HG03159 (cell line): ENCODE measurements around the gene SPRING1.
"Not testable (repeated sequence)": the region's sequence is repeated elsewhere in the genome, so short reads cannot be mapped to it uniquely, and the experiment has no call there.

Source experiments
- ATAC-seq: cut with Tn5 transposase; IDR thresholded peaks from one replicate; pipeline ENCODE4 v1.9.1; 2021; ENCODE audit warnings: mild to moderate bottlenecking, moderate library complexity; ENCODE audit not compliant: unreplicated experiment

Gene SPRING1, protein sequence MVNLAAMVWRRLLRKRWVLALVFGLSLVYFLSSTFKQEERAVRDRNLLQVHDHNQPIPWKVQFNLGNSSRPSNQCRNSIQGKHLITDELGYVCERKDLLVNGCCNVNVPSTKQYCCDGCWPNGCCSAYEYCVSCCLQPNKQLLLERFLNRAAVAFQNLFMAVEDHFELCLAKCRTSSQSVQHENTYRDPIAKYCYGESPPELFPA

DNA sequence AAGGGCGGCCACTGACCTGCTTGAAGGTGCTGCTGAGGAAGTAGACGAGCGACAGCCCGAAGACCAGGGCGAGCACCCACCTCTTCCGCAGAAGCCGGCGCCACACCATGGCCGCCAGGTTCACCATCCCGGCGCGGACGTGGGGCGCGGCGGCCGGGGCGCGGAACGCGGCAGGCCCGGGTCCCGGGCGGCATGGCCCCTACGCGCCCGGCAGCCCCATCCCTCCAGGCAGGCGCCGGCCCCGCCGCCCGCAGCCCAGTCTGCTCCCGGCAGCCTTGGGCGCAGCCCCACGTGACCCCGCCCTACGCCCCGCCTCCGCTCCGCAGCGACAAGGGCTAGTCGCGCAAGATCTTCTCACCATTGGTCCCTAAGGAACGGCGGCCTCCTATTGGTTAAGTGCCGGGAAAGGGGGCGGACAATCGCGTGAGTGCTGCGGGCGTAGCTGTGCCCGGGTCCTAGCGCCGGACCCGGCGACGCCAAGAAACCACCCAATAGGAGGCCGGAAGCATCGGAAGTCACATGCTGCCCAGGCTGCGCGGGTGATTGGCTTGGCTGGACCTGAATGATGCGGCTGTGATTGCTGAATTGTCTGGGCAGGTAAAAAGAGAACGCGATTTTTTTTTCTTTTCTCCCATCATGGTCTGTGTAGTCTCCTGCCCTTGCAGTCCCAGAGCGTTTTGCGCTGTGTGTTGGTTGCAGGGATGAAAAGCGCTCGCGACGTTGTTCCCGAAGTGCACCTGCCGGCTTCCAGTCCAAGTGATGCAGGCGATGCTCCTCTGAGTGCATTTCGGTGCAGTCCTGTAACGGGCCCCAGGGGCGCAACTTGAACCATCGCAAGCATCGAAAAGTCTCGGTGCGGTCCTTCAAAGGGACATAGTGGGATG, at the start of gene SPRING1, which contains the start of gene RNFT2:
TSS of gene SPRING1 (minus strand) at position 296 of the 884 bp plus-strand sequence. CDS start at position 127, 169 bp downstream.
TSS of gene RNFT2 (plus strand) at position 542 of the 884 bp plus-strand sequence. CDS start 2,183 bp downstream, outside the sequence.
- ATAC-seq: peak; percentile 97

DNA sequence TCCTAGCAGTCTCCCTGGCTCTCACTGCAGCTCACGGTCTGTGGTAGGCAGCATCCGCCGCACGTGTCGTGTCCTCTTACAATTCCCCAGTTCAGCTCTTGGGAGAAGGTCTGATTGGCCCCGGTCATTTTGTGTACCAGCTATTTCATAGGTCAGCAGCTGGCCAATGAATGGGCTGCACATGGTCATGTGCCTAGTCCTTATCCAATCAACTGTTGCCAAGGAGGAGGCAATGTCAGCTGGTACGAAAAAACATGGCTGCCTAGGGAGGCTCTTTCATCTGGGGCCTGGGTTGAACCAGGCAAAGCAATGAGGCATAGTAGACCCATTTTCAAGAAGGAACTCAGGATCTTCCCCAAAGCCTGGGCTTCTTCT, 46.4 kb upstream of the SPRING1 start:
- ATAC-seq: no peak

DNA sequence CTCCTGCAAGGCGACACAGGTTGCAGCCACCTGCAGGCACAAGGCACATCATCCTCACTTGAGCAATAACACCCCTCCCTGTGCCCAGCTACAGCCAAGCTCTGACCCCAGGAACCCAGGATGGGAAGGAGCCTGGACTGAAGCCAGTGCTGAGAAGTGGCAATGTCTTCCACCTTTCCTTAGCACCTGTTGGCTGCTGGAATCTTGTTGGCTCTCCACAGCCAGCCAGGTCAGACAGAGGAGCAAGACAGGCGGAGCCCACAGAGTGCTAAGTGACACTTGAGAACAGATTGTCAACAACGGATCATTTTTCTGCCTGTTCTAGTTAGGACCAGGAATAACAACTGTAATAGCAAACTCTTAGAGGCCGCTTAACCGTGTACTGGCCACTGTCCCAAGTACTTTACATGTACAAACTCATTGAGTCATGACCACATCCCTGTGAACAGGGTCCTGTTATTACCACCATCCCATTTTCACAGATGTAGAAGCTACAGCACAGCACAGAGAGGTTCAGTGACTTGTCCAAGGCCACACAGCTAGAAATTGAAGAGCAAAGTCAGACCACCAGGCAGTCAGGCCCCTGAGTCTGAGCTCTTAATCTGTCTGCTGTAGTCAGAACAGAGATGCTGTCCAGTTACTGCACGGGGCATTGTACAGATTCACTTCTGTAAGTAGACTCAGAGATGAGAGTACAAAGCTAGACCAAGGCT, 45.8 kb upstream of the SPRING1 start:
- no peak for ATAC-seq

DNA sequence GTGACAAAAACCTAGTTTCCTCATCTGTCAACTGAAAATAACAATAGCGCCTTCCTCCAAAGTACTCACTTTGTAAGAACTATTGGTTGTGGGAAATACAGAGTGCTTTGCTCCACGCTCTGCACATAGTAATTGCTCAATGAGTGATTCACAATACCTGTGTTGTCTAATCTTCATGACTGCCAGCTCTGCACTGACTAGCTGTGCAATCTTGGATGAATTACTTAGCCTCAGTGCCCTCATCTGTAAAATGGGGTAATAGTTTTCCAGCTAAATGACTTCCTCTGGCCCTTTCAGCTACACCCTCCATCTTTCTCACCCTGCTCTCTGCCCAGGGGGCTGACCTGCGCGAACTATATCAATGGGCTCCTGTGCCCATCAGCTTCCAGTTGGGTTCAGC, 43.1 kb upstream of the SPRING1 start:
- ATAC-seq: no peak

DNA sequence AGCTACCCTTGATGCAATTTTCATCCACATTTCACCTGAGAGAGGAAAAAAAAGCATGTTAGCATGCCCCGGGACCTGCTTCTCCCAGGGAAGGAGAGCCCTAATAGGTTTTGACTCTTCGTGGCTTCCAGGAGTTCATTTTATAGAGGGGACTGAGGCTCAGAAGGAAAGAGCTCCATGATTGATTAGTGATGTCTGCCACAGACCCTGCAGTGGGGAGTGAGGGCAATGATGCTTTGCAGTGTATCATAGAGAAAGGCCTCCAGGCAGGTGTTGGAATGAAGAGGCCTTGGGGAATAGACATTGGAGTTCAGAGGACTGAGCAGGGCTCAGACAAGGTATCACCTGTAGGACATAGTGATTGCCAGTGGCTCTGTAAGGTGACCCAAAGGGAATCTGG, 41.7 kb upstream of the SPRING1 start:
- ATAC-seq: no peak

DNA sequence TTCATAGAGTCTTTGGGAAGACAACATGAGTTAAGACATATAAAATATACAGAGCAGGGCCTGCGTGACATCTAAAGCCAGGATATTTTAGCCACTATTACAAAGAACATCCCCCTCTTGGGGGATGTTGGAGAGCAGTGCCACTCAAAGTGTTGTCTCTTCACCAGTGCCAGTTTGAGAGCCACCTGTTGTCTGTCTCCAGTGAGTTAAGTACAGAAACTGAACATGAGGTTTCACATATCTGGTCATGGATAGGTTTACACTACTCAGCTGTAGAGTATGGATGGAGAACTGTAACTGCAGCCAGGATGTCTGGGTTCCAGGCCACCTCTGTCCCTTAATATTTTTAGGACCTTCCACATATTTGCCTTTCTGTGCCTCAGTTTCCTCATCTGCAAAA, 39.4 kb upstream of the SPRING1 start:
- ATAC-seq: no peak

DNA sequence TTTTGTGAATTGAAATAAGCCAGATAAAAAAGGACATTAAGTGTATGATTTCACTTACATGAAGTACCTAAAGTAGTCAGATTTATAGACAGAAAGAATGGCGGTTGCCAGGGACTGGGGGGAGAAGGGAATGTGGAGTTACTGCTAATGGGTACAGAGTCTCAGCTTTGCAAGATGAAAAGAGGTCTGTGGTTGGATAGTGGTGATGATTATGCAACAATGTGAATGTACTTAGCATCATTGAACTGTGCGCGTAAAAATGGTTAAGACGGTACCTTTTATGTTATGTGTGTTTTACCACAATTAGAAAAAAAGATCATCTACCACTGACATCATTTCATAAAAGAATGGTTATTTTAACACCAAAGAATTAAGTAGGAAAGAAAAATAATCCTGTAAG, 36.2 kb upstream of the SPRING1 start:
- ATAC-seq: no peak

DNA sequence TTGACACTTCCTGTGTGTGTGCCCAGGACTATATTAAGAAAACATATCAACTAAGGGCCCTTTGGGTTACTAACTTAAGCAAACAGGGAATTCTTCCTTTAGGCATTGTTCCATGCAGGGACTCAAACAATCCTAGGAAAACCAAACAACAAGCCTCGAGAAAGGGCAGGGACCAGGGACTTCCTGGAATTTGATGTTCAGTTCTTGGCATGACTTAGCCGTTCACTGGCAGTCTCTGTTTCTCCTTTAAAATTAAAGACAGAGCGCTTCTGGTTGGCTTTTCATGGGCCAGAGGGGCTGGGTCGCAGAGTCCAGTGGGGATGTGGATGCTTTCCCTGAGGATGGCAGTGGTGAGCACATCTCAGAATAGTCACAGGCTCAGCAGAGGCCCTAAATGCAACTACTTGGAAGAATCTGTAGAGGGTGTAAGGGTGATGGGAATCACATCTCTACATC, 35.4 kb upstream of the SPRING1 start:
- ATAC-seq: no peak

DNA sequence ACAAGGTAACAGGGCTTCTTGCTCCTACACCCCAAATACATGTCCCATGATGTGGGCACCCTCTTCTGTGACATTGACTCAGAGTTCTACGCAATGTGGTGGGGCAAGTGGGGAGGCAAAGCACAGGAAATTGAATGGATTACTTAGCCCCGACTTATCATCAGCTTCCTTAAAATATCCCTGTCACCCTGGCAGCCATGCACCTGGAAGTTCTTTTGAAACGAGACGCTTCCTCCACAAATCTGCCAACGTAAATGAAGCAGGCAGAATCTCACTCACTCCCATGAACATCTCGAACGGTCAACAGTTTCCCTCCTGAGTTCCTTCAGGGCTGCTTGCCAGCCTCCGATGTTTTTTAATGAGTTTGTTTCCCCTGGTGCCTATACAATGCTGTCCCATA, 33.8 kb upstream of the SPRING1 start:
- ATAC-seq: no peak

DNA sequence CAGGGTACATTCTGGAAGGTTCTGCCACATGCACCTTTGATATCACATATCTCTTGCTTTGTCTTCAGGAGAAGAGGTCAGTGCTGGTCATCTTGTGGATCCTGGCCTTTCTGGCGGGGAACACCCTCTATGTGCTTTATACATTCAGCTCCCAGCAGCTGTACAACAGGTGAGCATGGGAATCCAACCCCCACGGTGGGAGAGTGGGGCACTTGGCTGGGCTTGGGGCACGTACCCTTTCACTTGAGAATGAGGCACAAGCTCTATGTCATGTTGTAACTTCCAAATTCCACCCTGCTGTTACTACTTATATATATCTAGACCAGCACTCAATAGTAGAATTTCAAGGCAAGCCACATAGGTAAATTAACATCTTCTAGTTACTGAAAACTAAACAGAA, 28.9 kb upstream of the SPRING1 start:
- ATAC-seq: no peak

DNA sequence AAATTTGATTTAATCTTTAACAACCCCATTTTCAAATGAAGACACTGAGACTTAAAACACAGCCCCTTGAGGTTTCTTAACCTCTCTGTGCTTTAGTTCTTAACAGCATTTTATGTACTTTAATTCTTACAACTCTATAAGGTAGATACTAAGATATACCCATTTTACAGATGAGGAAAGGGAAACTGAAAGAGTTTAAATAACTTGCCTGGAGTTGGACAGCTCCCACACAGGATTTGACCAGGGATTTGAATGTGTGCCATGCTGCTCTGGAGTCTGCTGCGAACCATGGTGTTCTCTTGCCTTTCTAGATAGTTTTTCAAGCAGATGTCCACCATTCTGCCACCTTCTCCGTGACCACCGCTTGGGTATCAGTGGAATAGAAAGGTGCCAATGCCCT, 28.4 kb upstream of the SPRING1 start:
- ATAC-seq: no peak

DNA sequence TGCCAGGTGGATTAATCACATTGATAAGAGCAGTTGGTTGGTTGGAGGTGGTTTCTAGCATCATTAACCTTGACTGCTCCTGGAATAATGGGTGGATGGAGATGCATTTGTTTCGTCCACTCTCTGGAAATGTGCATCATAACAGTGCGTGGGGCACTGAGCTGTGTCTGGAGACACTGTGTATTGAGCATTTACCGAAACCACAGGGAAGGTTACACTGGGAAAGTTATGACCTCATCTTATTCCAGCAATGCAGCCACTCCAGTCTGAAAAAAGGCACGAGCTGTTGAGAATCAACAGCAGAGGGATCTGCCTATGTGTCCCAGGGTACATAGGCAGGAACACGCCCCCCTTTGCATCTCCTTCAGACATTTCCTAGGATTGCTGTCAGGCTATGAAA, 27.4 kb upstream of the SPRING1 start:
- ATAC-seq: no peak

DNA sequence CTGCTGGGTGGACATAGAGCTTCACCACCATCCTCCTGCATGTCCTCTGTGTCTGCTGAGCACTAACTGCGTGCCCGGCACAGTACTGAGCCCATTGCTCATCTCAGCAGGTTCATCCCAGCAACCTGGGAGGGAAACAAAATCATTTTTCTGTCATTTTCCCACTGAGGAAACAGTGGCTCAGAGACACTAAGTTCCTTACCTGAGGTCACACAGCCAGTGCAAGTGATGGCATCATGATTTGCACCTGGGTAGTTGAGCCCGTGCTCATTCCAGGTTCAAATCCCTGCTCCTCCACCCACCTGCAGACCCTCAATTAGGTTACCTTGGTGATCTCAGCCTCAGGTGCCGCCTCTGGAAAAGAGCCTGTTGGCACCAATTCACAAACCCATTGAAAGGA, 23.6 kb upstream of the SPRING1 start:
- ATAC-seq: no peak

DNA sequence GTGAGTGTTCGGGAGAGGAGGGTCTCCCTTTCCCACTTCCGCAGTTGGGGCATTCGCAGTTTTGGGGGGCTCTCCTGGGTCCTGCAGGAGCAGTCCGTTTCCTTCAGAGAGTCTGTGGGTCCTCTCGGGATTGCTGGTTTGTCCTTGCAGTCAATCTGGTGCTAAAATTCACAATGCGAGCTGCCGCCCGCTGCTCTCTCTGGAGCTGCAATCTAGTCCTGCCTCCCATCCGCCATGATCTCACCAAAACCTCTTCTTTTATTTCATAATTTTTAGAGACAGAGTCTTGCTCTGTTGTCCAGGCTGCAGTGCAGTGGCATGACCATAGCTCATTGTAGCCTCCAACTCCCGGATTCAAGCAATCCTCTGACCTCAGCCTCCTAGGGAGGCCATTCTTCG, 22.8 kb upstream of the SPRING1 start:
- no peak for ATAC-seq

DNA sequence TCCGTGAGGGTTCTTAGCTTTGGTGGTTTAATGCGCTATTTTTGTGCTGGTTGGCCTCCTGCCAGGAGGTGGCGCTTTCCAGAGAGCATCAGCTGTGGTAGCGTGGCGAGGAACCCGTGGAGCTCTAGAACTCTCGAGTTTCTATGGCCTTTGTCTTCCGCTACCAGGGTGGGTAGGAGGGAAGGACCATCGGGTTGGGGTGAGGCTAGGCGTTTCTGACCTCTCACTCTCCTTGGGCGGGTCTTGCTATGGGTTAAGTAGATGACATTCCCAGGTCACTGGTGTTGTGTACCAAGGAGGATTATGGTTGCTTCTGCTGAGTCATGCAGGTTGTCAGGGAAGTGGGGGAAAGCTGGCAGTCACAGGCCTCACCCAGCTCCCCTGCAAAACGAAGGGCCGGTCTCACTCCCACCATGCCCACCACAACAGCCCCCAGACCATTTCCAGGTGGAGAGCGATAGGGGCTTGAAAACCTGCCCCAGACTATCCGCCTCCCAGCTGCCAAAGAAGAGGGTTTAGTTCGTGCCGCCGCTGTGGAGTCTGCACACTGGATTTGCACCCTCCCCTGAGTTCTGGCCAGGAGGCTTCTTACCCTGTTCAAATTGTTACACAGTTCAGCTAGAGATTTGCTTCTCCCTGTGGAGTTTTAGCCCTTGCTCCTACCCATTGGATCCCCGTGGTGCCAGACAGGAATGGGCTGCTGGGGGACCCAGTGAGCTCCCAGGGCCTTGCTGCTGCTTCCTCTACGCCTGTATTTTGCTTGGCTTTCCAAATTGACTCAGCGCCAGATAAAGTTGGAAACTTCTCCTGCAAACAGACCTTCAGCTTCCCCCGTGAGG, 22.1 kb upstream of the SPRING1 start:
- ATAC-seq: no peak

DNA sequence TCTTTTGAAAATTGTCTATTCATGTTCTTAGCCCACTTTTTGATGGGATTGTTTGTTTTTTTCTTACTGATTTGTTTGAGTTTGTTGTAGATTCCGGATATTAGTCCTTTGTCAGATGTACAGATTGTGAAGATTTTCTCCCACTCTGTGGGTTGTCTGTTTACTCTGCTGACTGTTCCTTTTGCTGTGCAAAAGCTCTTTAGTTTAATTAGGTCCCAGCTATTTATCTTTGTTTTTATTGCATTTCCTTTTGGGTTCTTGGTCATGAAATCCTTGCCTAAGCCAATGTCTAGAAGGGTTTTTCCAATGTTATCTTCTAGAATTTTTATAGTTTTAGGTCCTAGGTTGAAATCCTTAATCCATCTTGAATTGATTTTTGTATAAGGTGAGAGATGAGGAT, 16.9 kb upstream of the SPRING1 start:
- not testable (repeated sequence) for ATAC-seq

DNA sequence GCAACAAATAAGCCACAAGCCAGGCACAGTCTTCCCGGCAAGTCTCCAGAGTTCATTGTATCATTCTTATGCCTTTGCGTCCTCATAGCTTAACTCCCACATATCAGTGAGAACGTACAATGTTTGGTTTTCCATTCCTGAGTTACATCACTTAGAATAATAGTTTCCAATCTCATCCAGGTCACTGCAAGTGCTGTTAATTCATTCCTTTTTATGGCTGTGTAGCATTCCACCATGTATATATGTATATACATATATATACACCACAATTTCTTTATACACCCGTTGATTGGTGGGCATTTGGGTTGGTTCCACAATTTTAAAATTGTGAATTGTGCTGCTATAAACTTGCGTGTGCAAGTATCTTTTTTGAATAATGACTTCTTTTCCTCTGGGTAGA, 16.2 kb upstream of the SPRING1 start:
- ATAC-seq: not testable (repeated sequence)

DNA sequence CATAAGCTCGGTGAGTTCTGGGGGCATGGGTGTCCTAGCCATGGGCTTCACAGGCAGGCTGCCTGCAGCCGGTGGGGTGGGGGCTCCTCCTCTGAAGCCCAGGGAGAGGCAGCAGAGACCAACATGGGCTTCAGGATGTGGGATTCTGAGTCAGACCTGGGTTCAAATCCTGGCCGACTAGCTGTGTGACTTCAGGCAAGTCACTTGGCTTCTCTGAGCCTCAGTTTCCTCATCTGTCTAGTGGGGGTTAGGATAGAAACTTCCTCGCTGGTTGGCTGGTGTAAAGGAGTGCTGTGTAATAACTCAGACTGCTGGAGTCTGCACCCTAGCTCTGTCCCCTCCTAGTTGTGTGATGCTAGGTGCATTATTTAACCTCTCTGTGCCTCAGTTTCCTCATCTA, 12.4 kb upstream of the SPRING1 start:
- no peak for ATAC-seq

DNA sequence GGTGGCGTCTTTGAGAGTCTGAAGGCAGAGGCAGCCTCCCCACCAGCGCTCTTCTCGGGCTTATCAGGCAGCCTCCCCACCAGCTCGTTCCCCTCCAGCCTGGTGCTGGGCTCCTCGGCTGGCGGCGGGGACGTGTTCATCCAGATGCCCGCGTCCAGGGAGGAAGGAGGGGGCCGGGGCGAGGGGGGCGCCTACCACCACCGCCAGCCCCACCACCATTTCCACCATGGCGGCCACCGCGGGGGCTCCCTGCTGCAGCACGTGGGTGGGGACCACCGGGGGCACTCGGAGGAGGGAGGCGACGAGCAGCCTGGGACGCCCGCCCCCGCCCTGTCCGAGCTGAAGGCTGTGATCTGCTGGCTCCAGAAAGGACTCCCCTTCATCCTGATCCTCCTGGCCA, 12.0 kb upstream of the SPRING1 start:
- ATAC-seq: no peak

DNA sequence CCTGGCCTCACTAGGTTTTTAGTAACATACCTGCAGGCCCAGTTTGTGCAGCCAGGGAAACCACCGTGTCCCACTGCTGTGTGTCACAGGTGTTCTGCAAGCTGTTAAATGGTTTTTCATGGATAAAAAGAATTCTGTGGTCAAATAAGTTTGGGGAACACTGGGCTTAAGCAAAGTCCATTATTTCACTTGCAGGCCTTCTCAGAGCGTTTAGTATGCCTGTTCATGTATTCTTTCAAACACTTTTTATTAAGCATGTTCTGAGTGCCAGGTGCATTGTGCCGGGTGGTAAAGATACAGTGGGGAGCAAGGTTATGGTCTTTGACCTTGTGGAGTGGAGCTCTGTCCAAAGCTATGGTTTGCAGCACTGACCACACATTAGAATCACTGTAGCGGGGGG, 7.7 kb upstream of the SPRING1 start:
- no peak for ATAC-seq

DNA sequence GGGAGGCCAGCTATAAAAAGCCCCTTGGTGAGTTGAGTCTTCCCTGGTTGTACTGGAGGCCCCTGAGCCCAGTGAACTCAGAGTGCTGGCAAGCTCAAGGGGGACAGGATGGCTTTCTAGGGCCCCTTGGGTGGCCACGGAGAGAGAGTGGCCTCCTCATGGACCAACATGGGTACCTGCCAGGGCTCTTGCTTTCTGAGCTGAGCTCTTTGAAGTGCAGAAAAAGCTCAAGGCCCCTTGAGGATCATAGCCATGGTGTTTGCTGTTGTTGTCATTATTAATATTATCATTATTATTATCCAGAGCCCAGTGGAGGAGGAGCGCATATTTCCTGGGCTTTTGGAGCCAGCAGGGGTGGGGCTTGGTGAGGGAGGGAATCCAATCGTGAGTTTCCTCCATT, 6.9 kb upstream of the SPRING1 start:
- ATAC-seq: no peak
